ENCODE results near the gene EPHA3.

The EPHA3 gene

DNA sequence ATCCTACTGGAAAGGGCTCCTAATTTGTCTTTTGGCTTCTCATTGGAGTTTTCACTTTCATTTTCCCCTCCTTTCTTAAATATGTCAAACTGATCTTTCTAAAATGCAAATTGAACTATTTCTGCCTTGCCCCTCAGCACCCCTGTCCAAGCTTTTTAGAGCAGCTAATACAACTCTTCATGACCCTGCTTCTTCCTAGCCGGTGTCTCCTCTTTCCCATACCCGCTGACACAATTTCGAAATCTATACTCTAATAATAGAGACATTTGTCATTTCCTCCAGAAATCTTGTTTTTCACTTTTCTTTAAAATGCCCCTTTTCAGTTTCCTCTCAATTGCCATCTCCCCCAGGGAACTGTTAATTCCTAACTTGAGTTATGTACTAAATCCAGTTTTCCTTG, 2.9 kb upstream of the EPHA3 start:
- H3K27me3 ChIP-seq (ENCODE audit: control insufficient read depth, insufficient read depth, low read length), result peaks cover 25% of the 10 kb centered on the region
- H3K9me3 ChIP-seq (ENCODE audit: control insufficient read depth, low read length), result no peaks in the 10 kb centered on the region
- H3K36me3 ChIP-seq (ENCODE audit: control insufficient read depth, insufficient read depth, low read length), result no peaks in the 10 kb centered on the region
- H3K4me1 ChIP-seq (ENCODE audit: control insufficient read depth, insufficient read depth, low read length), result peaks cover 6% of the 10 kb centered on the region
- no peak overlapping the region for H3K9ac ChIP-seq (ENCODE audit: low read length)
- H3K4me3 ChIP-seq (ENCODE audit: low read length), result no peak overlapping the region

DNA sequence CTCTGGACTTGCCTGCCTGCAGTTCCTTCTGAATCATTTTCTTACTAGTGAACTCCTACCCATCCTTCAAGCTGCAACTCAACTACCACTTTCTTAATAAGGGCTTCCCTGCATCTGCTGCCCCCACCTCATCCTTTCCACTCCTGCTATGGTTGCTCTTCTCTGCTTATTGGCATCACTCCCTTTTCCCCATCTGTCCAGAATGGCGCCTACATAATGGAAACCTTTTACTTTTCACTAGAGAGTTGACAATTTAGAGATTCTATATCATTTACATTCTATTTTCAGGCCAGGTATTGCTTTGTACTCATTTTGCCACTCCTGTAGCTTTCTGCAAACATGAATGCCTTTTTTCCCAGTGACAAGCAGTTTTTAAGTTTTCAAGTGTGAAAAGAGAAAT, 1.9 kb upstream of the EPHA3 start:
- H3K9ac ChIP-seq (ENCODE audit: low read length), result no peak overlapping the region
- H3K36me3 ChIP-seq (ENCODE audit: control insufficient read depth, insufficient read depth, low read length), result no peaks in the 10 kb centered on the region
- H3K9me3 ChIP-seq (ENCODE audit: control insufficient read depth, low read length), result no peaks in the 10 kb centered on the region
- H3K27me3 ChIP-seq (ENCODE audit: control insufficient read depth, insufficient read depth, low read length), result peaks cover 25% of the 10 kb centered on the region
- H3K4me1 ChIP-seq (ENCODE audit: control insufficient read depth, insufficient read depth, low read length), result peaks cover 6% of the 10 kb centered on the region
- no peak overlapping the region for H3K4me3 ChIP-seq (ENCODE audit: low read length)

DNA sequence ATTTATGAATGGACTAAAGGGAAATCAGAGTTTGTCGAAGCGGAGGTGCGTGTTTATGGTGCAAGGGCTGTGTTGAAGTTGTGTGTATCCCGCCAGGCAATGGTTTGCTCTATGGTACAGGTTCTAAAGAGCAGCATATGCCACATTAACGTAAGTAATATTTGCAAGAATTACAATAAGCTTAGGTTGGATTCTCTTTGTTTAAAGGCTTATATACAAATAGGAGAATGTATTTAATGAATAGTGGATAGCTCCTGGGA, 800 bp downstream of the EPHA3 start:
- peaks cover 25% of the 10 kb centered on the region for H3K27me3 ChIP-seq (ENCODE audit: control insufficient read depth, insufficient read depth, low read length)
- no peak overlapping the region for H3K4me3 ChIP-seq (ENCODE audit: low read length)
- H3K9me3 ChIP-seq (ENCODE audit: control insufficient read depth, low read length), result no peaks in the 10 kb centered on the region
- no peaks in the 10 kb centered on the region for H3K36me3 ChIP-seq (ENCODE audit: control insufficient read depth, insufficient read depth, low read length)
- no peak overlapping the region for H3K9ac ChIP-seq (ENCODE audit: low read length)
- peaks cover 6% of the 10 kb centered on the region for H3K4me1 ChIP-seq (ENCODE audit: control insufficient read depth, insufficient read depth, low read length)

DNA sequence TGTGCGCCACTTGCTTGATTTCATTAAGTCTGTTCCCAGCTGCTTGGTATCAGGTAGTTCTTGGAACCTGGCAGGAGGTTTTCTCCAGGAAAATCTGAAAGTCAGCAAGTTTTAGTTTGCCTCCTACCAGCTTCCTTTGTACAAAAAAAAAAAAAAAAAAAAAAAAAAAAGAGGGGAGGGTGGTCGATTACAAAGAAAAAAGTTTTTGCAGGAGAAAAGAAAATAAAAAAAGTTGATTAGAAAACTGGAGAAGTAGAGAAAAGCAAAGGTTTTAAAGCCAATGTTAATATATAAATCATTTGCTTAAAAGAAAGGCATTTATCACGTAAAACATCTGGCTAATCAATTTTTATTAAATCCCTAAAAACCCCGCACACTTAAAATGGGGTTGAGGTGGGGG, 5.9 kb downstream of the EPHA3 start:
- no peak overlapping the region for H3K9ac ChIP-seq (ENCODE audit: low read length)
- H3K27me3 ChIP-seq (ENCODE audit: control insufficient read depth, insufficient read depth, low read length), result peaks cover 6% of the 10 kb centered on the region
- H3K9me3 ChIP-seq (ENCODE audit: control insufficient read depth, low read length), result no peaks in the 10 kb centered on the region
- no peaks in the 10 kb centered on the region for H3K36me3 ChIP-seq (ENCODE audit: control insufficient read depth, insufficient read depth, low read length)
- no peak overlapping the region for H3K4me3 ChIP-seq (ENCODE audit: low read length)
- no peaks in the 10 kb centered on the region for H3K4me1 ChIP-seq (ENCODE audit: control insufficient read depth, insufficient read depth, low read length)

DNA sequence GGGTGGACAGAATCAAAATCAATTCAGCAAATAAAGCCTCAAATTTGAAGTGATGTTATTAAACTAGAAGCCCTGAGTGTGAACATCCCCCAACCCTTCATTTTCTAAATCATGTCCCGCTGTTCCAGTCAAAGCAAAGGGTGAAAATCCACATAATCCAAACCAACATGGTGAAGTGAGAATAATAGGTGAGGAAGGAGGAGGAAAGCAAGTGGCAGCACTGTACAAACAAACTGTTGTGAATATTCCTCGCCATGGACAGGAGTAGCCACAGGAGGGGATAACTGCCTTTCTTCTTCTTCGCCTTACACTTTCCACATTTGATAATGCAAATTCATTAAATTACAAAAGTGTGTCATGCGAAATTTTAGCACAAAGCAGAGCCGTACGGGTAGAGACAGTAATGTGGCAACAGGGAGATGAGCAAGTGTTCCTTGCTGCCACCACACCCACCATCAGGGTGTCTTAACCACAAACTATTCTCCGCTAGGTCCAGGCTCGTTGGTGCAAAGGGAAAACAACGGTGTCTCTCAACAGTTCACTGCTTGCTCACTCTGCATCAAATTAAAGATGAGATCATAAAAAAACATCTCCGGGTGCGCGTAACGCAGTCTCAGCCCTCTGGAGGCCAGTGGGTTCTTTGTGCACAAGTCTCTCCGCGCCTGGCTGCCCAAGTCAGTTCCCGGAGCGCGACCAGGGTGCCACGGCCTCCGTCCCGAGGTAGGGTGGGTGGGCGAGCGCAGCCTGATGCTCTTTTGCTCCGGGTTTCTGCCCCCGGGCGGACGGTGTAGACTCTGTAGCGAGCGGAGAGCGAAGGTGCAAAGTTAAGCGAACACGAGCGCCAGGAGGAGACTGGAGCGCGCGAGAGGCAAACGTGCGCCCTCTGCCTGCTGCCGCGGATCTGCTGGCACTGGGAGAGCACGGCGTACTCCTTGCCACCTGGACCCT, 6.7 kb downstream of the EPHA3 start:
- Histone ChIP-seq H3K4me3 (ENCODE audit: low read length) (no peak overlapping the region), H3K9me3 (ENCODE audit: control insufficient read depth, low read length) (no peaks in the 10 kb centered on the region), H3K36me3 (ENCODE audit: control insufficient read depth, insufficient read depth, low read length) (no peaks in the 10 kb centered on the region), H3K4me1 (ENCODE audit: control insufficient read depth, insufficient read depth, low read length) (no peaks in the 10 kb centered on the region), H3K27me3 (ENCODE audit: control insufficient read depth, insufficient read depth, low read length) (no peaks in the 10 kb centered on the region), H3K9ac (ENCODE audit: low read length) (no peak overlapping the region)

DNA sequence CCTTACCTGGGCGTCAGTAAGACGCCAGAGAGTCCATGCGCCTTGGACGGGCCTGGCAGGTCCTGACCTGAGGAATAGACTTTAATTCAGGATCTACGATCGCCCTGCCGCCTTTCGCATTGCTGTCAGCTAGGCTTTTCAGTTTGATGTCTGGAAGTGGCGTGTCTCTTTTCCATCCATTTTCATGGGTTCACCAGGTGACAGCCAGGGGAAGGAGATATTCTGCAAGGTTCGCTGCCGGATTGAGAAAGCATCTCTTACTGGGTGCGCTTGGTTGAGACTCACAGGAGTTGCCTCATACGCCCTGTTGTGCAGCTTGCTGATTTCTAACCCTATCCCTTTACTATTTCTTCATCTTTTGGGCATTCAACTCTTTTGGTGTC, 7.4 kb downstream of the EPHA3 start:
- Histone ChIP-seq H3K36me3 (ENCODE audit: control insufficient read depth, insufficient read depth, low read length) (no peaks in the 10 kb centered on the region), H3K4me3 (ENCODE audit: low read length) (no peak overlapping the region), H3K4me1 (ENCODE audit: control insufficient read depth, insufficient read depth, low read length) (no peaks in the 10 kb centered on the region)

DNA sequence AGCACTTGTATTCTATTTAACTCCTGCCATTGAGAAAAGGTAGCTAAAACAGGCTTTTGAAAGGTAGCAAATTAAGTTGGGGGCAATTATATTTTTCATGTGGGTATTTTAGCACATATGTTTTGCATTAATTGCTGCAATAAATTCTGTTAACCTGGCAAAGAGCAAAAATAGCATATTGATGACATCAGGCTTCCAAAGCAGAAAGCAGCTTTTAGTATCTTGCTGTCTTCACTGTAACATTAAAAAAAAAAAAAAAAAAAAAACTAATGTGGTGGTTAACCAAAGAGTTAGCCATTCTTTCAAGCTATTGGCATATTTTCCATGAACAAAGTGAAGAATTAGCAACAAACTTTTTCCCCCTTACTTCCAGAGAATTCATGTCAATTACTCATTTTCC, 9.1 kb downstream of the EPHA3 start:
- no peak overlapping the region for H3K9ac ChIP-seq (ENCODE audit: low read length)
- no peaks in the 10 kb centered on the region for H3K9me3 ChIP-seq (ENCODE audit: control insufficient read depth, low read length)
- no peaks in the 10 kb centered on the region for H3K36me3 ChIP-seq (ENCODE audit: control insufficient read depth, insufficient read depth, low read length)
- H3K4me3 ChIP-seq (ENCODE audit: low read length), result no peak overlapping the region
- H3K27me3 ChIP-seq (ENCODE audit: control insufficient read depth, insufficient read depth, low read length), result no peaks in the 10 kb centered on the region
- no peaks in the 10 kb centered on the region for H3K4me1 ChIP-seq (ENCODE audit: control insufficient read depth, insufficient read depth, low read length)

More for the DNA sequence above, 7.4 kb downstream of the EPHA3 start:
- Histone ChIP-seq H3K9ac (ENCODE audit: low read length) (no peak overlapping the region), H3K9me3 (ENCODE audit: control insufficient read depth, low read length) (no peaks in the 10 kb centered on the region), H3K27me3 (ENCODE audit: control insufficient read depth, insufficient read depth, low read length) (no peaks in the 10 kb centered on the region)

DNA sequence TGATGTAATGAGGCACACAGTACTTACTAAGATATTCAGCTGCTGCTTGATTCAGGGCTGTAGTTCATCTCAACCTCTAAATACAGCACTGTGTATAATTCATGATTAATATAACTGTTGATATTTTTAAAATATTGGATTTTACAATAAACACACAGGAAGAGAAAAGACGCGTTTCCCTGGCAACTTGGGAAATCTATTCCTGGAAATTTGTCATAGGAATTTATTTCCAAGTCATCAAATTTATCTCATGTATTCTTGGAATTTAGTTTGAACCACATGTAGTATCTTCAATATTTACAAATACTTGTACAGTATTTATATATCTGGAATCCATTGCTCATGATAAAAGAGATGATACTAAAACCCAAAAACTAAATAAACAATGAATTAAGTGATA, 30.6 kb downstream of the EPHA3 start:
- Histone ChIP-seq H3K36me3 (ENCODE audit: control insufficient read depth, insufficient read depth, low read length) (no peaks in the 10 kb centered on the region), H3K4me1 (ENCODE audit: control insufficient read depth, insufficient read depth, low read length) (no peaks in the 10 kb centered on the region), H3K9ac (ENCODE audit: low read length) (no peak overlapping the region), H3K4me3 (ENCODE audit: low read length) (no peak overlapping the region), H3K27me3 (ENCODE audit: control insufficient read depth, insufficient read depth, low read length) (no peaks in the 10 kb centered on the region), H3K9me3 (ENCODE audit: control insufficient read depth, low read length) (no peaks in the 10 kb centered on the region)

DNA sequence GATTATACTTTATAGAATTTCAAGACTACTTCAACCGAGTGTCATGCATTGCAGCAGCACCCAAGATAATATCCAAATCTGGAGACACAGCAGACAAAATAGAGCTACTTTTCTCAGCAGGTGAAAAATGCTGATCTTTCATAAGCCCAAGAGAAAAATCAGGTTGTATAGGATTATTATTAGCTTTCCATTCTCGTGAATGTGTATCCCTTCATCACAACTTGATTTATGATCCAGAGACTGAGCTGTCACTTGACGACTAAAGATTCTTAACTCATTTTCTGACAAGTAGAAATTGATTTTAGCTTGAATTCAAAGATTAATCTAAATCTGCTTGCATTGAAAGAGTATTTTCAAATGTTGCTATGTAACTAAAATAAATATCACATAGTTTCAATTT, 32.4 kb downstream of the EPHA3 start:
- no peak overlapping the region for H3K4me3 ChIP-seq (ENCODE audit: low read length)
- H3K27me3 ChIP-seq (ENCODE audit: control insufficient read depth, insufficient read depth, low read length), result no peaks in the 10 kb centered on the region
- H3K4me1 ChIP-seq (ENCODE audit: control insufficient read depth, insufficient read depth, low read length), result no peaks in the 10 kb centered on the region
- no peaks in the 10 kb centered on the region for H3K9me3 ChIP-seq (ENCODE audit: control insufficient read depth, low read length)
- H3K36me3 ChIP-seq (ENCODE audit: control insufficient read depth, insufficient read depth, low read length), result no peaks in the 10 kb centered on the region
- no peak overlapping the region for H3K9ac ChIP-seq (ENCODE audit: low read length)

DNA sequence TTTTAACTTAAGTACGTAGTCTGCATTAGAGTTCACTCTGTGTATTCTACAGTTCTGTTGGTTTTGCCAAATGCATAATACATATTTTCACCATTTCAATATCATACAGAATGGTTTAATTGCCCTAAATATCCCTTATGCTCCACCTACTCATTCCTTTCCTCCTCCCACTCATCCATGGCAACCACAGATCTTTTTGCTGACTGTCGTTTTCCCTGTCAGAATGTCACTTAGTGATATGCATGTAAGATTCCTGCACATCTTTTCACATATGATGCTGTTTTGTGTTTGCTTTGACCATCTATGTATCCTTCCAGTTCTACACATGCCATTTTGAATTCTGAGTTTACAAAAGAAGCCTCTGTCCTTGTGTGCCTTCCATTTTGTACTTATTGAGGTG, 36.7 kb downstream of the EPHA3 start:
- H3K9me3 ChIP-seq (ENCODE audit: control insufficient read depth, low read length), result no peaks in the 10 kb centered on the region
- H3K36me3 ChIP-seq (ENCODE audit: control insufficient read depth, insufficient read depth, low read length), result no peaks in the 10 kb centered on the region
- no peak overlapping the region for H3K4me3 ChIP-seq (ENCODE audit: low read length)
- no peaks in the 10 kb centered on the region for H3K27me3 ChIP-seq (ENCODE audit: control insufficient read depth, insufficient read depth, low read length)
- no peak overlapping the region for H3K9ac ChIP-seq (ENCODE audit: low read length)
- H3K4me1 ChIP-seq (ENCODE audit: control insufficient read depth, insufficient read depth, low read length), result no peaks in the 10 kb centered on the region

DNA sequence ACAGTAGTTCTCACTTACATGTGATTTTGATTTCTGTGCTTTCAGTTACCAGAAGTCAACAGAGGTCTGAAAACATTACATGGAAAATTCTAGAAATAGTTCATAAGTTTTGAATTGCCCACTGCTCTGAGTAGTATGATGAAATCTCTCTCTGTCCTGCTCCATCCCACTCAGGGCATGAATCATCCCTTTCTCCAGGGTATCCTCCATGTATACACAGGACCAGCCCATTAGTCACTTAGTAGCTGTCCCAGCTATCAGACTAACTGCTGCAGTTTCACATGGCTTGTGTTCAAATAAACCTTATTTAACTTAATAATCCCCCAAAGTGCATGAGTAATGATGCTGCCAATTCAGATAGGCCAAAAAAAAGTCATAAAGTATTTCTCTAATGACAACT, 38.6 kb downstream of the EPHA3 start:
- Histone ChIP-seq H3K36me3 (ENCODE audit: control insufficient read depth, insufficient read depth, low read length) (no peaks in the 10 kb centered on the region), H3K9me3 (ENCODE audit: control insufficient read depth, low read length) (no peaks in the 10 kb centered on the region), H3K4me1 (ENCODE audit: control insufficient read depth, insufficient read depth, low read length) (no peaks in the 10 kb centered on the region)

DNA sequence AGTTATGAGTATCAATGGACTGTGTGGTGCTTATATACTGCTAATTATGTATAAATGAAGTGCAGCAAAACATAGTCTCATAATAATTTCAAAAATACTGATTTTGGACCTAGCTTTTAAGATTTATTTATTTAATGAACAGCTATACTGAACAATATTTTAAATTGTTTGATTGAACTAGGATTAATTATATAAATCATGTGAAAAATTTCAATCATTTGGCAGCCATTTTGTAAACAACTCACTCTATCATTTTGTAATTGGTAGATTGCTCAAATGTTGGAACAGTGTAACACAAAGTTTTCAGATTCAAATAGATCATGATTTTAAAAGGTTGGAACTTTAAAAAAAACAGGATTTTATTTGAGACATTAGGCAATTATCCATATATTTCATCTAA, 47.0 kb downstream of the EPHA3 start:
- H3K36me3 ChIP-seq (ENCODE audit: control insufficient read depth, insufficient read depth, low read length), result no peaks in the 10 kb centered on the region
- H3K4me3 ChIP-seq (ENCODE audit: low read length), result no peak overlapping the region
- H3K9me3 ChIP-seq (ENCODE audit: control insufficient read depth, low read length), result no peaks in the 10 kb centered on the region
- H3K27me3 ChIP-seq (ENCODE audit: control insufficient read depth, insufficient read depth, low read length), result no peaks in the 10 kb centered on the region
- no peaks in the 10 kb centered on the region for H3K4me1 ChIP-seq (ENCODE audit: control insufficient read depth, insufficient read depth, low read length)
- no peak overlapping the region for H3K9ac ChIP-seq (ENCODE audit: low read length)

More for the DNA sequence above, 38.6 kb downstream of the EPHA3 start:
- Histone ChIP-seq H3K9ac (ENCODE audit: low read length) (no peak overlapping the region), H3K4me3 (ENCODE audit: low read length) (no peak overlapping the region), H3K27me3 (ENCODE audit: control insufficient read depth, insufficient read depth, low read length) (no peaks in the 10 kb centered on the region)

DNA sequence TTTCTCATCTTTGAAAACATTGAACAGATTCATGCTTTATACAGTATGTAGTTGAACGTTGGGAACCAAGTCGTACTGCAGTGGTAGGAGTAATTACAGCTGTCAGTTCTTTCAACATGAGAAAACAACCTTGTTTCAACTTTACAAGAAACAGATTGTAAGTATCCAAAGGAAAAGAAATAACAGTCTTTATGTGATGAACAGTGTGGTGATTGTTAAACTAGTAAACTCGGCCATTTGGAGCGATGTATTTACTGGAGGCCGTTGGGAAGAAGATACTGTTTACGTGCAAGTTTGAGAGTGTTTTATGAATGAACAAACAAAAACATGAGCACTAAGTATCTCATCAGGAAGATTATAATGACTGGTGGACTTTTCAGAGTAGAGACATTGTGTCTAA, 48.4 kb downstream of the EPHA3 start:
- no peak overlapping the region for H3K4me3 ChIP-seq (ENCODE audit: low read length)
- H3K27me3 ChIP-seq (ENCODE audit: control insufficient read depth, insufficient read depth, low read length), result no peaks in the 10 kb centered on the region
- no peaks in the 10 kb centered on the region for H3K4me1 ChIP-seq (ENCODE audit: control insufficient read depth, insufficient read depth, low read length)
- H3K9ac ChIP-seq (ENCODE audit: low read length), result no peak overlapping the region
- no peaks in the 10 kb centered on the region for H3K9me3 ChIP-seq (ENCODE audit: control insufficient read depth, low read length)
- H3K36me3 ChIP-seq (ENCODE audit: control insufficient read depth, insufficient read depth, low read length), result no peaks in the 10 kb centered on the region

Measured in mucosa of stomach (tissue), 1 donor.